Stomach (tissue), 19 donors: Measurements from ENCODE around the gene CDH5. TPM values are rescaled to one million over a fixed set of nuclear protein-coding genes. Genes with fewer than 3 reads are reported as not detected.

ENCODE experiments used
- DNase-seq, 2 donors: peaks; one replicate each; pipeline versions ENCODE4 v3.0.0 to v3.0.0-alpha.2; 2013 to 2019
- H3K27ac ChIP-seq, 5 donors: fragments of 200-600 bp in 4 of 5; sonication (generic) in 4 of 5; one replicate each; pipeline ENCODE4 v1.5.1; 2013 to 2019; ENCODE audit warnings: mild to moderate bottlenecking in 1 of 5, moderate library complexity in 1 of 5
- H3K27me3 ChIP-seq, 3 donors: fragments of 200-600 bp; sonication (generic); one replicate each; pipeline ENCODE4 v1.5.1; 2017 to 2019; ENCODE audit warnings: mixed run types in 1 of 3
- H3K36me3 ChIP-seq, 4 donors: fragments of 200-600 bp; sonication (generic); 1 replicate in 3 of 4; 2 replicates in 1 of 4; pipeline ENCODE4 v1.5.1; 2016 to 2019
- H3K4me1 ChIP-seq, 4 donors: fragments of 200-600 bp; sonication (generic); one replicate each; pipeline ENCODE4 v1.5.1; 2016 to 2019
- H3K4me3 ChIP-seq, 4 donors: fragments of 200-600 bp; sonication (generic) in 3 of 4; one replicate each; pipeline ENCODE4 v1.5.1; 2016 to 2019; ENCODE audit warnings: mild to moderate bottlenecking in 1 of 4
- H3K9me3 ChIP-seq, 4 donors: fragments of 200-600 bp; sonication (generic); one replicate each; pipeline ENCODE4 v1.5.1; 2016 to 2019
- CTCF ChIP-seq, 7 experiments: fragments of 450-650 bp in 4 of 7; fragments of 200-600 bp in 3 of 7; sonication (generic) in 3 of 7; IDR thresholded peaks; one replicate each; pipeline ENCODE4 v1.5.1; 2016 to 2019; ENCODE audit warnings: antibody characterized with exemption in 7 of 7, control low read depth in 2 of 7, mild to moderate bottlenecking in 1 of 7
- EP300 ChIP-seq: sonication (generic); formaldehyde crosslinking; IDR thresholded peaks from one replicate; pipeline ENCODE4 v1.6.1; 2017; ENCODE audit warnings: antibody characterized with exemption
- POLR2A ChIP-seq, 4 donors: fragments of 450-650 bp; IDR thresholded peaks; one replicate each; pipeline ENCODE4 v1.6.1; 2016; ENCODE audit warnings: antibody characterized with exemption in 4 of 4, control low read depth in 2 of 4, mild to moderate bottlenecking in 1 of 4, moderate library complexity in 1 of 4
- POLR2AphosphoS5 ChIP-seq, 3 donors: sonication (generic); formaldehyde crosslinking; IDR thresholded peaks; one replicate each; pipeline ENCODE4 v1.6.1; 2016; ENCODE audit warnings: antibody characterized with exemption in 3 of 3
- WGBS, 5 donors: extraction: QIAGEN DNeasy Blood & Tissue Kit in 3 of 5; methylation state at CpG; one replicate each; pipeline versions ENCODE4 v1.1.5 to v1.1.7; 2013 to 2018; 5-methylcytosine and 5-hydroxymethylcytosine counted together
- intact Hi-C: fragments of 100-400 bp; cut with DNase I; formaldehyde crosslinking; loops from one replicate; pipeline ENCODE4 v1.15.1; 2023; ENCODE audit warnings: low total_unique reads
- long read RNA-seq, 10 donors: transcript quantifications; one replicate each; lab custom pipeline, GENCODE V29; 2026
- polyA plus RNA-seq, 3 donors: library from polyadenylated mRNA; stranded (reverse); fragments of 200-250 nt; gene quantifications; one replicate each; pipeline ENCODE4 v1.2.3, GENCODE V29; 2013
- total RNA-seq, 5 donors: library from RNA; depleted of rRNA; stranded (reverse); fragments of >200 nt; gene quantifications; one replicate each; pipeline versions ENCODE4 v1.1.0 to v1.2.3, GENCODE V29; 2014 to 2016
- donor health status: healthy with polysubstance abuse.
- donor health status: Bipolar disorder and iron deficiency.
- donor health status: healthy.

Gene CDH5
- 10 to 100 TPM in 4 of 5 donors, 1 to 10 TPM in 1; 9.0 to 46.9 (median 26.3) TPM for total RNA-seq
- 1 to 10 TPM; 2.4 to 6.0 (median 4.0) TPM for polyA plus RNA-seq
- long read RNA-seq, donor 1, full-length matches to known transcripts: 1 of 1 reads
- long read RNA-seq, donor 1, partial matches to known transcripts: 0 of 1 reads
- long read RNA-seq, donor 1, other reads (novel, unspliced or antisense): 0 of 1 reads
- long read RNA-seq, donor 2, full-length matches to known transcripts: 3 of 18 reads
- long read RNA-seq, donor 2, partial matches to known transcripts: 15 of 18 reads
- long read RNA-seq, donor 2, other reads (novel, unspliced or antisense): 0 of 18 reads
- long read RNA-seq, donor 3, full-length matches to known transcripts: 1 of 1 reads
- long read RNA-seq, donor 3, partial matches to known transcripts: 0 of 1 reads
- long read RNA-seq, donor 3, other reads (novel, unspliced or antisense): 0 of 1 reads
- long read RNA-seq, donor 4: 0 reads
- long read RNA-seq, donor 5, full-length matches to known transcripts: 5 of 18 reads
- long read RNA-seq, donor 5, partial matches to known transcripts: 13 of 18 reads
- long read RNA-seq, donor 5, other reads (novel, unspliced or antisense): 0 of 18 reads
- long read RNA-seq, donor 6, full-length matches to known transcripts: 8 of 8 reads
- long read RNA-seq, donor 6, partial matches to known transcripts: 0 of 8 reads
- long read RNA-seq, donor 6, other reads (novel, unspliced or antisense): 0 of 8 reads
- long read RNA-seq, donor 7, full-length matches to known transcripts: 5 of 17 reads
- long read RNA-seq, donor 7, partial matches to known transcripts: 12 of 17 reads
- long read RNA-seq, donor 7, other reads (novel, unspliced or antisense): 0 of 17 reads
- long read RNA-seq, donor 8, full-length matches to known transcripts: 5 of 5 reads
- long read RNA-seq, donor 8, partial matches to known transcripts: 0 of 5 reads
- long read RNA-seq, donor 8, other reads (novel, unspliced or antisense): 0 of 5 reads
- long read RNA-seq, donor 9: 0 reads
- long read RNA-seq, donor 10, full-length matches to known transcripts: 1 of 1 reads
- long read RNA-seq, donor 10, partial matches to known transcripts: 0 of 1 reads
- long read RNA-seq, donor 10, other reads (novel, unspliced or antisense): 0 of 1 reads

- H3K27ac ChIP-seq: peak within 1 kb of the TSS; percentile 23 to 75 (median 68)
- TF ChIP-seq POLR2AphosphoS5 (IDR thresholded peaks at IDR 0.05): peak in 2 of 3 donors; percentile 45 to 70
- no peak for TF ChIP-seq CTCF (IDR thresholded peaks at IDR 0.05)
- intact Hi-C loops: no loop called here
- 51 to 62% (median 56%) methylated on average over 14 to 25 of the region's 25 CpGs for WGBS, 5 donors
- no peaks in the 10 kb centered on the region for H3K9me3 ChIP-seq
- peak within 1 kb of the TSS; percentile 18 to 39 (median 31) for H3K4me3 ChIP-seq
- peaks cover 0 to 51% (median 0%) of the 10 kb centered on the region in 3 donors for H3K27me3 ChIP-seq
- no peaks in the 10 kb centered on the region for H3K36me3 ChIP-seq
- H3K4me1 ChIP-seq: peaks cover 3 to 25% (median 8%) of the 10 kb centered on the region in 4 donors
- peak in 1 of 2 donors; percentile 81 for DNase-seq
These were observed at the start of gene CDH5 for GRCh38 chr16:66366433-66367299. Gene CDH5 (plus strand): TSS chr16:66366691. CDS start chr16:66379338, 12,647 bp downstream.

GRCh38 chr16:66318505-66318904 is 48.0 kb upstream of the CDH5 start:
- Histone ChIP-seq H3K27me3 (no peaks in the 10 kb centered on the region), H3K27ac (no peak overlapping the region), H3K4me3 (no peak overlapping the region), H3K4me1 (peaks cover 0 to 10% (median 4%) of the 10 kb centered on the region in 4 donors), H3K36me3 (no peaks in the 10 kb centered on the region), H3K9me3 (no peaks in the 10 kb centered on the region)
- no peak for DNase-seq
- intact Hi-C loops: no loop called here
- 76 to 97% (median 89%) methylated on average over 1 of the region's 1 CpG for WGBS, 5 donors
- TF ChIP-seq EP300 (no peak), CTCF (IDR thresholded peaks at IDR 0.05) (no peak), POLR2AphosphoS5 (IDR thresholded peaks at IDR 0.05) (no peak), POLR2A (IDR thresholded peaks at IDR 0.05) (no peak)

GRCh38 chr16:66320774-66321173 is 45.7 kb upstream of the CDH5 start:
- intact Hi-C loops: no loop called here
- Histone ChIP-seq H3K9me3 (no peaks in the 10 kb centered on the region), H3K4me1 (no peaks in the 10 kb centered on the region), H3K27me3 (no peaks in the 10 kb centered on the region), H3K36me3 (no peaks in the 10 kb centered on the region), H3K27ac (no peak overlapping the region), H3K4me3 (no peak overlapping the region)
- no peak for TF ChIP-seq POLR2AphosphoS5 (IDR thresholded peaks at IDR 0.05)
- no peak for TF ChIP-seq EP300
- TF ChIP-seq CTCF (IDR thresholded peaks at IDR 0.05): no peak
- TF ChIP-seq POLR2A (IDR thresholded peaks at IDR 0.05): no peak
- DNase-seq: no peak
